Stimulated activated CD8-positive, alpha-beta memory T cell treated with anti-CD3 and anti-CD28 coated beads, Interleukin-12 subunit alpha, Interleukin-12 subunit beta, amount 100 ng/mL, for 24 hours (primary cell): ENCODE data around the gene SMIM33.
A peak's percentile ranks its signal among the peaks of the same experiment; 100 is the strongest.
"Not testable (repeated sequence)": the region's sequence is repeated elsewhere in the genome, so short reads cannot be mapped to it uniquely, and the experiment has no call there.

ENCODE experiments used
- DNase-seq: peaks from one replicate; pipeline ENCODE4 v3.0.0-alpha.2; 2020; ENCODE audit errors: extremely low read depth

Gene SMIM33

DNA sequence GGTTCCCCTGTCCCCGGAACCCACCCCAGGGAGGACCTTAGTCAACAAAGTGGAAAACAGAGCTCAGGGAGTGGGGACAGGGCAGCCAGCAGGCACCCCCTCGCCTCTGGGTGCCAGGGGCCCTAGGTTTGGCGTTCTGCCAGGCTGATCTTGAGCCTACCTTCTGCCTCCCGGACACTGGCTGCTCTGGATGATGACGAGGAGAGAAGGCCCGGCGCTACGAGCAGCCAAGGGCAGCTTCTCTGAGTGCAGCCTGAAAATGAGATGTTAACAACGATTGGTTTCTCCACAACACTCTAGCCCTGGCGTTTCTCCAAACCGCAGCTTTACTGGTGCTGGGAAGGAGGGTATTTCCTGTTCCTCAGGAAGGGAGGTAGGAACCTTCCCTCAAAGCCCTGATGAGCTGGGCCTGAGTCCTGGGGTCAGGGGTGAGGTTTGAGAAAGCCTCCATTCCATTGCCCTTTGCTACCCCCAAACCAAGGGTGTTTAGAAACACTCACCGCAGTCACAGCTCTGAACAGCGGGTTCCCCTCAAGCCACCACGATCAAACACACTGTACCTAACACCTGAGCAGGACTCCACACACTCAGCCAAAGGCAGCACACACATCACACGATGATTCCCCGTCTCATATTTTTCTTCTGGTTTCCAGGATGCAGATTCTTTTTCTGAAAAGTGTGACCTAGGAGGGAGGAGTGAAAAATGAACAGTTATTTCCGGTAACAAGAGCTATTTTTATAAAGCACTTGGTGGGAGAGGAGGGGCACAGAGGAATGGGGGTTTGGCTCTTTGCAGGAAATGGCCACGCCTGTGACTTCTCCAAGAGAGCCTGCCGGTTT is 11.5 kb downstream of the SMIM33 start, which contains the start of gene STING1:
TSS of gene STING1 (minus strand) at position 709 of the 840 bp plus-strand sequence. CDS start 1,054 bp downstream, outside the sequence.
- DNase-seq: no peak

DNA sequence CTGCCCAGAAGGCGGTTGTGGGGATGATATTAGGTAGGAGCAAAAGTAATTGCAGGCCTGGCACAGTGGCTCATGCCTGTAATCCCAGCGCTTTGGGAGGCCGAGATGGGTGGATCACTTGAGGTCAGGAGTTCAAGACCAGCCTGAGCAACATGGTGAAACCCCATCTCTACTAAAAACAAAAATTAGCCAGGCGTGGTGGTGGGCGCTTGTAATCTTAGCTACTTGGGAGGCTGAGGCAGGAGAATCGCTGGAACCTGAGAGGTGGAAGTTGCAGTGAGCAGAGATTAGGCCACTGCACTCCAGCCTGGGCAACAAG is 12.0 kb downstream of the SMIM33 start:
- DNase-seq: not testable (repeated sequence)

DNA sequence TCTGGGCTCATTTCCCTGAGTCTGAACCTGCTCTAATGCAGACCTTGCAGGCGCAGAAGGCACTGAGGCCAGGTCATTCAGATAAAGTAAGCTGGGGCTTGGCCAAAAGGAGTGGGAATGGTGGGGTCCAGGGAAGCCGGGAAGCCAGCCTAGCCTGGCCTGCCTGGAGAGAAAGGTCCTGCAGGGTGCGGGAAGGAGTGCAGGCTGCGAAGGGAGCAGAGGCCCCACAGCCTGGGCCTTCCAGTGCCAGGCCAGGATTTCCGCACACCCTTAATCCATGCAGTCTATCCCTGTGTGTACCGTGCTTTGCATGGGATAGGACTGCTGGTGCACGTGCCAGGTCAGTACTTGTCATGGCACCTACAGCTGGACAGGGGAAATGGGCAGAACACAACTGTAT is 15.4 kb downstream of the SMIM33 start:
- DNase-seq: no peak

- DNase-seq: no peak
Observed at GRCh38 chr5:139488260-139488659, 17.5 kb downstream of the SMIM33 start.

DNA sequence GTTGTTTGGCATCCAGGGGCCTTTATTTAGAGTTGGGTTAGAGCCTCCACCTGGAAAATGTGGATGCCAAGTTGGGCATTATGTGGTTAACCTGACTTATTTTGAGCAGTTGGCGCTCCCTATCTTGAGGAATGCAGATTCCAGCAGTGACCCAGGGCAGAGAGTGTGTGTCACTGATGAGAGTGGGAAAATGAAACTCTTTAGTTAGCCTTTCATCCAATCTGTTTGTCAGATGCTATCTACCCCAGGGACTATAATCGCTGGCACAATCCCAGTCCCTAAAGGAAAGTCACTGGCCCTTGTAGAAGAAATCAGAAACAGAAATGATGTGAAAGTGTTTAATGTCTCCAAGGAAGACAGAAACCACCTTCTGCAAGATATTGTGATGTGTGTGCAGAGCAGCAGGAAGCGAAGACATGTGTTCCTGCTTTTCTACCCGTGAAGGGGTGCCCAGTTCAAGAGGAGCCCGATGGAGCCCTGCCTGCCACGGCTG is 21.9 kb downstream of the SMIM33 start:
- DNase-seq: no peak

DNA sequence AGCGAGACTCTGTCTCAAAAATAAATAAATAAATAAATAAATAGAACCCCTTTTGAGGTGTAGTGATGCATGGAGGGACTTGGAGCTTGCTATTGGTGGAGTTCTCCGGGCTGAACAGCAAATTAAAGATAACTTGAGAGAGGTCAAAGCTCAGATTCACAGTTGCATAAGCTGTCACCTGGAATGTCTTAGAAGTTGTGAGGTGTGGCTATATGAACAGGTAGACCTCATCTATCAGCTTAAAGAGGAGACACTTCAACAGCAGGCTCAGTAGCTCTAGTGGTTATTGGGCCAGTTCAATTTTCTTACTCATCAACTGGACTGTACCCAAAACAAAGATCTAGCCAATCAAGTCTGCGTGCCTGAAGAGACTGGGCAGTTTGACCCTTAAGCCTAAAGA is 23.5 kb downstream of the SMIM33 start:
- no peak for DNase-seq

DNA sequence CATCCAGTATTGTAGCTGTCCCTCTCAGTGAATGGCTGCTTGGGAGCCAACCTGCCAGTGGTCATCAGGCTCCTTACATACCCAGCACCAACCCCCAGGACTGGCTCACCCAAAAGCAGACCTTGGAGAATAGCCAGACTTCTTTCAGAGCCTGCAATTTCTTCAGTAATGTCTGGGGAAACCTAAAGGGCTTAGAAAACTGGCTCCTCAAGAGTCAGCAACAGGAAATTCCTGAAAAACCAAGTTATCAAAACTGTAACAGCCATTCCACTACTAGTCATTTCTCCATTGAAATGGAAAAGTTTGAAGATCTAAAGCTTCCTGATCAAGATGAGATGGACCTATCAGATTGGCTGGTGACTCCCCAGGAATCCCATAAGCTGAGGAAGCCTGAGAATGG is 24.0 kb downstream of the SMIM33 start:
- DNase-seq: no peak

DNA sequence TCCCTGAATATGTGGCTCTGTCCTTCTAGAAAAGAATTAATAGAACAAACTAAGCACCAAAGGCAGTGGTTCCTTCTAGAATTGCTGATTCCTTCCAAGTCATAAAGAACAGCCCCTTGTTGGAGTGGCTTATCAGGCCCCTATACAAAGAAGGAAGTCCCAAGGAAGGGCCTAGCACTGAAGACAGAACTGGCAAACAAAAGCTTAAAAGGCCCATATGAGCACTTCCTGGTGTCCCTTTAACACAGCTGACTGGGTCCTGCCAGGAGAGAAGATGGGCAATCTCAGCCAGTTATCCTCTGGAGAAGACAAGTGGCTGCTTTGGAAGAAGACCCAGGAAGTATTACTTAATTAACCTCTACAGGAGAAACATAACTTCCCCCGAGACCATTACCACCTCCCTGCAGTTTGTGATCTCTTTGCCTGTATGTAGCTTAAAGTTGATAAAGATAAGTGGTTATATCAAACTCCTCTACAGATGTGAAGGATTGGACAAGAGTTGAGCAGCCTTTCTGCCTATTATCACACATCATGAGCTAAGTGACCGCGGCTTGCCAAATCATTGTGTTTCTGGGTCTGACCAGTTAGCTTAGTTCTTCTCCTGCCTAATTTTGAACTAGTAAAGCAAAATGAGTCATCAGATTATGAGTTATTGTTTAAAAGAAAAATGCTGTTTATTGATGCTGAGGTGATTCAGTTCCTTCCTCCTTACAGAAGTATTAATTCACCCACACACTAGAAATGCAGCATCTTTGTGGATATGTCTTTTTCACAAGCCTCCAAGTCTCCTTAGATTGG is 25.0 kb downstream of the SMIM33 start:
- no peak for DNase-seq

DNA sequence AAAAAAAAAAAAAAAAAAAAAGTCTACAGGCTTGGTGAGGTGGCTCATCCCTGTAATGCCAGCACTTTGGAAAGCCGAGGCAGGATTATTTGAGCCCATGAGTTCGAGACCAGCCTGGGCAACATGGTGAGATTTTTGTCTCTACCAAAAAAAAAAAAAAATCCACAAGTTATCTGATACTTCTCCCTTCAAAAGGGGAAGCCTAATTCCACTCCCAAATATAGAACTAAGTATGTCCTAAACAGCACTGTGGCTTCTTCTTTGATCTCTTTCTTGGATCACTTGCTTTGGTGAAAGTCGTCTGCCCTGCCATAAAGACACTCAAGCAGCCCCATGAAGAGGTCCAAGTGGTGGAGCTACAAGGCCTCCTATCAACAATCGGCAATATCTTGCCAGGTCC is 30.6 kb downstream of the SMIM33 start:
- no peak for DNase-seq

DNA sequence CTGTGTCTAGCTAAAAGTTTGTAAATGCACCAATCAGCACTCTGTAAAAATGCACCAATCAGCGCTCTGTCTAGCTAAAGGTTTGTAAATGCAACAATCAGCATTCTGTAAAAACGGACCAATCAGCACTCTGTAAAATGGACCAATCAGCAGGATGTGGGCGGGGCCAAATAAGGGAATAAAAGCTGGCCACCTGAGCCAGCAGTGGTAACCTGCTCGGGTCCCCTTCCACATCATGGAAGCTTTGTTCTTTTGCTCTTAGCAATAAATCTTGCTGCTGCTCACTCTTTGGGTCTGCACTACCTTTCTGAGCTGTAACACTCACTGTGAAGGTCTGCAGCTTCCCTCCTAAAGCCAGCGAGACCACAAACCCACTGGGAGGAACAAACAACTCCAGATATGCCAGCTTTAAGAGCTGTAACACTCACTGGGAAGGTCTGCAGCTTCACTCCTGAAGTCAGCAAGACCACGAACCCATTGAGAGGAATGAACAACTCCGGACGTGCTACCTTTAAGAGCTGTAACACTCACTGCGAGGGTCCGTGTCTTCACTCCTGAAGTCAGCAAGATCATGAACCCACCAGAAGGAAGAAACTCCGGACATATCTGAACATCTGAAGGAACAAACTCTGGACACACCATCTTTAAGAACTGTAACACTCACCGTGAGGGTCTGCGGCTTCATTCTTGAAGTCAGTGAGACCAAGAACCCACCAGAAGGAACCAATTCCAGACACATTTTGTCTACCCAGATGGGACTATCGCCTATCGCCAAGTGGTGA is 32.4 kb downstream of the SMIM33 start:
- not testable (repeated sequence) for DNase-seq

GRCh38 chr5:139503879-139504278 is 33.1 kb downstream of the SMIM33 start:
- DNase-seq: not testable (repeated sequence)

DNA sequence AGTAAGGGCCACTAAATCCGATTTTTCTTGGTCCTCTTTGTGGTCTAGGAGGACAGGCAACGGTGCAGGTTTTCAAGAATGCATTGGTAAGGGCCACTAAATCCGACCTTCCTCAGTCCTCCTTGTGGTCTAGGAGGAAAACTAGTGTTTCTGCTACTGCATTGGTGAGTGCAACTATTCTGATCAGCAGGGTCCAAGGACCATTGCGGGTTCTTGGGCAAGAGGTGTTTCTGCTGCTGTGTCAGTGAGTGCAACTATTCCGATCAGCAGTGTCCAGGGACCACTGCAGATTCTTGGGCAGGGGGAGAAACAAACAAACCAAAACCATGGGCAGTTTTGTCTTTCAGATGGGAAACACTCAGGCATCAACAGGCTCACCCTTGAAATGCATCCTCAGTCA is 33.9 kb downstream of the SMIM33 start:
- not testable (repeated sequence) for DNase-seq

- DNase-seq: no peak
Observed at GRCh38 chr5:139512786-139513390, 42.1 kb downstream of the SMIM33 start.

DNA sequence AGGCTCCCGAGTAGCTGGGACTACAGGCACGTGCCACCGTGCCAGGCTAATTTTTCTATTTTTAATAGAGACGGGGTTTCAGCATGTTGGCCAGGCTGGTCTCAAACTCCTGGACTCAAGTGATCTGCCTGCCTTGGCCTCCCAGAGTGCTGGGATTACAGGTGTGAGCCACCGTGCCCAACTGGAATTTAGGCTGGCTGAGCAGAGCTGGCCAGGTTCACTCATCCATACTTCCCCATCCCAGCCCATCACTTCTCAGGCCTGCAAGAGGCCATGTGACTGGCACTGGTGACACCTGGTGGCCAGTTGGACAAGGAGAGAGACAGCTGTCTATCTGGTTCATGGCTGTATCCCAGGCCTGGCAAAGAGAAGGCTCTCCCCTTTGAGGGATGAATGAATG is 42.6 kb downstream of the SMIM33 start:
- DNase-seq: peak; percentile 31

DNA sequence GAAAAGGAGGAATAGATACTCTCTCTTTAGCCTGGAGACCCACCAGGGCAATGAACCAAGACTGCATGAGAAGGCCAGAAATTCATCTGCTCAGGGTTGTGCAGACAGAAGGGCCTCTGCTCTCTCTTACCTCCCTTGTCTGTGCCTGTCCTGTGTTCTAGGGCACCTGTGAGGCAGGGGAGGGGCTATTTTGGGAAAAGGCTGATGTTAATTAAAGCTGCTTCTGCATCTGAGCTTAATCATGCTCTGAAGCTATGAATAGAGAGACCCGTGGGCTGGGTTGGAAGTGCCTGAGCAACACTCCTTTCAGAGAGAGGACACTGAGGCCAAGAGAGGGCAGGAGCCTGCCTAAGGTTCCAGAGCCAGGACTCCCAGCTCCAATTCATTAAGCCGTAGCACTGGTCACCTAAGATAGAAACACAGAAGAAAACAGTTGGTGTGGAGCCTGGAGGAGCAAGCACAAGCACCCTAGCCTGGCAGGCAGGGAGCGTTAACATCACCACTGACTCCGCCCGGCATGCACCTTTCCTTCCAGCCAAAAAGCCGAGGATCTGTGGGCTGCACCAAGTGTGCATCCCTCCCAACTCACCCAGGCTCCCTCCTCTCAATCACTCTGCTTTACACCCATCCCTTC is 43.2 kb downstream of the SMIM33 start:
- no peak for DNase-seq

GRCh38 chr5:139514486-139514856 is 43.7 kb downstream of the SMIM33 start:
- DNase-seq: no peak

DNA sequence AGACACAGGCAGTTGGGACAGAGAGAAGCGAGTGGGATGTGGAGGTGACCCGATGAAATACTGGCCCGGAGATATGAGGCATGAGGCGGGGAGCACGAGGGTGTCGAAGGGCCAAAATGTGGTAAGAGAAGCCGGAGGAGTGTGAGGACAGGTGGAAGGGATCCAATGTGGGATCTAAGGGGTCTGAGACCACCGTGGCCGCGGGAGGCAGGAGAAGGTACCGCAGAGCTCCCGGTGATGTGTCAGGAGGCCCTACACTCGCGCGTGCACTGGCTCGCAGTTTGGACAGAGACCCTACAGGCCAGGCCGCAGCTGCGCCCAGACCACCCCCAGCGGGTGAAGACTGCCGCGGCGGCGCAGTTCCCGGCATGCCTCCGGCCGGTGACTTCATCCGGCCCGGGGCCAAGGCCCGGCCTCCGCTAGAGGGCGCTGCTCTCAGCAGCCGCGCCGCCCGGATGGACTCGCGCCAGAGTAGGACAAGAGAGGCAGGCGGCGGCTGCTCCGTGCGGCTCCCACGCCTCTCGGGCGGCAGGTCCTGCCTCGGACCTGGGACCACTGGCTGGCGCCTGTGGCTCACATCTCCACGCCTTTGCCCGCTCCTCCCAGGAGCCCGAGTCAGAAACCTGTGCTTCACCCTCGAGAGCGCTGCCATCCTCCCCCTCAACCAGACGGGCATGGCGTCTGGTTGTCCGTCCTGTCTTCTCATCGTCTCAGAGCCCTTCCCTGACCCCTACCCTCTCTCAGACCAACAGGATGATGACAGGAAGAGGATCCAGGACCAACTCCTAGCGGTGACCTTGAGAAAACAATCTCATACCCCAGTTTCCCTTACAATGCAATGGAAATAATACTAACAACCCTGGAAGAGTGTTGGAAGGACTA is 47.1 kb downstream of the SMIM33 start:
- peak; percentile 70 for DNase-seq
